Adrenal gland (tissue), 12 donors: ENCODE measurements around the gene NFATC2IP. TPM values are rescaled to one million over a fixed set of nuclear protein-coding genes. Genes with fewer than 3 reads are reported as not detected.

Source experiments
- DNase-seq, 7 donors: peaks; one replicate each; pipeline ENCODE4 v3.0.0-alpha.2; 2019 to 2020
- H3K27ac ChIP-seq, 5 donors: fragments of 200-600 bp; sonication (generic) in 4 of 5; 1 replicate in 3 of 5; 2 replicates in 2 of 5; pipeline versions ENCODE4 v1.5.1 to v1.8.0; 2016 to 2020; ENCODE audit warnings: mild to moderate bottlenecking in 1 of 5
- H3K27me3 ChIP-seq: fragments of 200-600 bp; 2 replicates; pipeline ENCODE4 v1.8.0; 2021
- H3K36me3 ChIP-seq, 2 donors: fragments of 200-600 bp; replicated peaks in 1 of 2; 1 replicate in 1 of 2; 2 replicates in 1 of 2; pipeline versions ENCODE4 v1.5.1 to v1.8.0; 2018 to 2022
- H3K4me1 ChIP-seq, 2 donors: fragments of 200-600 bp; replicated peaks in 1 of 2; 1 replicate in 1 of 2; 2 replicates in 1 of 2; pipeline versions ENCODE4 v1.5.1 to v1.8.0; 2018 to 2021
- H3K4me3 ChIP-seq, 4 donors: fragments of 200-600 bp; sonication (generic) in 3 of 4; one replicate each; pipeline ENCODE4 v1.5.1; 2016 to 2018
- H3K9me3 ChIP-seq, 3 donors: fragments of 200-600 bp; sonication (generic) in 1 of 3; replicated peaks in 1 of 3; 1 replicate in 2 of 3; 2 replicates in 1 of 3; pipeline versions ENCODE4 v1.5.1 to v1.8.0; 2016 to 2021
- POLR2A ChIP-seq, 2 donors: fragments of 450-650 bp; IDR thresholded peaks; one replicate each; pipeline ENCODE4 v1.6.1; 2017; ENCODE audit warnings: antibody characterized with exemption in 2 of 2, mild to moderate bottlenecking in 2 of 2, moderate library complexity in 1 of 2
- WGBS, 4 donors: extraction: QIAGEN DNeasy Blood & Tissue Kit in 2 of 4; methylation state at CpG; one replicate each; pipeline versions ENCODE4 v1.1.5 to v1.1.7; 2013 to 2017; 5-methylcytosine and 5-hydroxymethylcytosine counted together
- intact Hi-C, 2 donors: fragments of 100-400 bp; cut with DNase I; formaldehyde crosslinking; loops; one replicate each; pipeline versions ENCODE4 v1.14.1 to v1.15.0; 2022 to 2023
- polyA plus RNA-seq, 3 donors: library from polyadenylated mRNA; stranded (reverse); fragments of 200-250 nt in 2 of 3; fragments of 350-450 nt in 1 of 3; fragmentation: Illumina TruSeq in 1 of 3; extraction: RNeasy Lipid Tissue Mini Kit (QIAGEN cat#74804) in 1 of 3; gene quantifications; one replicate each; pipeline ENCODE4 v1.2.3, GENCODE V29; 2013 to 2014
- total RNA-seq, 9 donors: library from RNA; depleted of rRNA in 4 of 9; stranded (reverse); fragments of >200 nt in 4 of 9; fragments of 120-200 nt in 1 of 9; fragmentation: NEBNext Ultra II Directional in 1 of 9; extraction: Animal tissue kit (Norgen Biotek cat#: 25700) in 1 of 9; gene quantifications; one replicate each; pipeline versions ENCODE4 v1.1.0 to v1.2.4, GENCODE V29; 2013 to 2023
- TF ChIP-seq, protein P1 (sequence below), 6 experiments: fragments of 450-650 bp in 4 of 6; fragments of 200-600 bp in 2 of 6; sonication (generic) in 1 of 6; IDR thresholded peaks; 1 replicate in 5 of 6; 2 replicates in 1 of 6; pipeline versions ENCODE4 v1.5.1 to v1.8.0; 2016 to 2021; ENCODE audit warnings: antibody characterized with exemption in 6 of 6, mild to moderate bottlenecking in 2 of 6, moderate library complexity in 1 of 6
- donor health status: healthy with polysubstance abuse.
- donor health status: Bipolar disorder and iron deficiency.
- donor health status: DM: yes; HTN: yes; CAD: no.
- donor health status: DM: no; HTN: no; CAD: no.
- donor health status: DM: no; HTN: no; CAD: no.
- donor health status: DM: yes; HTN: yes; CAD: no.

The NFATC2IP gene
- total and polyA plus RNA-seq, 12 donors = 7.7 to 25.2 (median 17.1) TPM

DNA sequence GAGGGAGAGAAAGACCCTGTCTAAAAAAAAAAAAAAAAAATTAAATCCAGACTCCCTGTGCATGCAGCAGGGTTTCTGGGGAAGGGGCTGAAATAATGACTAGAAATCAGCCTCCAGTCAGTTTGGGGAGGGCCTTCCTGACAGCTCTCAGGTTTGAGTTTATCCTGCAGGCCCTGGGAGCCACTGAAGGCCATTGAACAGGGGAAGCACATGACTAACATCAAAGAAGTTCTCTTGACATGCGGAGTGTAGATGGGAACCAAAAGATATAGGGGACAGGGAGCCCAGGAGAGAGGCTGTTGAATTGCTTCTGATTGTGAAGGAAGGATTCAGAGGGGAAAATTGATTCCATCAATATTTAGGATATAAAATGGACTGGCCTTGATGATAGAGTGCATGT lies 22.9 kb upstream of the NFATC2IP start:
- Histone ChIP-seq H3K4me3 (no peak overlapping the region), H3K36me3 (no peaks in the 10 kb centered on the region), H3K27me3 (no peaks in the 10 kb centered on the region), H3K4me1 (peaks cover 11 to 20% of the 10 kb centered on the region in 2 donors), H3K27ac (no peak overlapping the region), H3K9me3 (no peaks in the 10 kb centered on the region)
- no peak for TF ChIP-seq POLR2A (IDR thresholded peaks at IDR 0.05)
- DNase-seq = no peak
- intact Hi-C loops = no loop called here
- WGBS, 4 donors = 44 to 79% (median 63%) methylated on average over 1 of the region's 1 CpG

DNA sequence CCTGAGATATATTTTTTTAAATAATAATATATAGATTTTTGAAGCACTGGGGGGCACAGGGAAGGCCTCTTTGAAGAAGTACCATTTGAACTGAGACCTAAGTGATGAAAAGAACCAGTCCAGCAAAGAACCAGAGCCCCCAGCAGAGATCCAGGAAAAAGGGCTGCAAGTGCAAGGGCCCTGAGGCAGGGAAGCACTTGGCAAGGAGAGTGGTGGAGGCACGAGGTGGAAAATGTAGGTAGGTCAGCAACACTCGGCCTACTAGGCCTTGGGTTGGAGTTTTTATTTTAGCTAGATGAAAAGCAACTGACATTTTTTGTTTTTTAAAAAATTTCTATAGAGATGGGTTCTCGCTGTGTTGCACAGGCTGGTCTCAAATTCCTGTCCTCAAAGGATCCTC lies 20.5 kb upstream of the NFATC2IP start:
- TF ChIP-seq POLR2A (IDR thresholded peaks at IDR 0.05) = no peak
- TF ChIP-seq, protein P1, sequence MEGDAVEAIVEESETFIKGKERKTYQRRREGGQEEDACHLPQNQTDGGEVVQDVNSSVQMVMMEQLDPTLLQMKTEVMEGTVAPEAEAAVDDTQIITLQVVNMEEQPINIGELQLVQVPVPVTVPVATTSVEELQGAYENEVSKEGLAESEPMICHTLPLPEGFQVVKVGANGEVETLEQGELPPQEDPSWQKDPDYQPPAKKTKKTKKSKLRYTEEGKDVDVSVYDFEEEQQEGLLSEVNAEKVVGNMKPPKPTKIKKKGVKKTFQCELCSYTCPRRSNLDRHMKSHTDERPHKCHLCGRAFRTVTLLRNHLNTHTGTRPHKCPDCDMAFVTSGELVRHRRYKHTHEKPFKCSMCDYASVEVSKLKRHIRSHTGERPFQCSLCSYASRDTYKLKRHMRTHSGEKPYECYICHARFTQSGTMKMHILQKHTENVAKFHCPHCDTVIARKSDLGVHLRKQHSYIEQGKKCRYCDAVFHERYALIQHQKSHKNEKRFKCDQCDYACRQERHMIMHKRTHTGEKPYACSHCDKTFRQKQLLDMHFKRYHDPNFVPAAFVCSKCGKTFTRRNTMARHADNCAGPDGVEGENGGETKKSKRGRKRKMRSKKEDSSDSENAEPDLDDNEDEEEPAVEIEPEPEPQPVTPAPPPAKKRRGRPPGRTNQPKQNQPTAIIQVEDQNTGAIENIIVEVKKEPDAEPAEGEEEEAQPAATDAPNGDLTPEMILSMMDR (IDR thresholded peaks at IDR 0.05) = no peak
- H3K27me3 ChIP-seq = no peaks in the 10 kb centered on the region
- H3K4me1 ChIP-seq = peaks cover 0 to 3% of the 10 kb centered on the region in 2 donors
- H3K9me3 ChIP-seq = no peaks in the 10 kb centered on the region
- 79 to 92% (median 85%) methylated on average over 3 of the region's 3 CpGs for WGBS, 4 donors
- H3K4me3 ChIP-seq = no peak overlapping the region
- DNase-seq = no peak
- no peak overlapping the region for H3K27ac ChIP-seq
- H3K36me3 ChIP-seq = no peaks in the 10 kb centered on the region
- intact Hi-C loops = loop anchor here in 1 of 2 donors (5.0 kb wide), 1 partner anchor 63 kb away; no protein-coding TSS in a partner anchor

DNA sequence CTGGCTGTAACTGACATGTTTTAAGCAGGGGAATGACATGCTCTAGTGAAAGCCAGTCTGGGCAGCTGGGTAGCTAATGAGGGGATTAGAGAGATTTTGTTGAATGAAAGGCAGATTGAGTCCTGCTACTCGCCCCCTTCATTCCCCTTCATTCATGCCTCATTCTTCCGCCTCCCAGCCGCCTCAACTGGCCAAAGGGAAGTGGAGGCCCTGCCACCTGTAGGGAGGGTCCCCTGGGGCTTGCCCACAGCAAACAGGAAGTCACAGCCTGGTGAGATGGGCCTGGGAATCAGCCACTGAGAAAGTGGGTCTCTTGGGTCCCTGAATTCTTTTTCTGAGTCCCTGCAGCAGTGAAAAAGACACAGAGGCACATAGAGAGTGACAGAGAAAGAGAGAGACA lies 20.1 kb upstream of the NFATC2IP start:
- TF ChIP-seq POLR2A (IDR thresholded peaks at IDR 0.05) = no peak
- TF ChIP-seq, protein P1 (IDR thresholded peaks at IDR 0.05) = no peak
- no peaks in the 10 kb centered on the region for H3K36me3 ChIP-seq
- WGBS, 4 donors = 60 to 85% (median 72%) methylated on average over 2 to 3 of the region's 3 CpGs
- DNase-seq = no peak
- no peak overlapping the region for H3K27ac ChIP-seq
- H3K4me3 ChIP-seq = no peak overlapping the region
- H3K4me1 ChIP-seq = peaks cover 0 to 3% of the 10 kb centered on the region in 2 donors
- H3K9me3 ChIP-seq = no peaks in the 10 kb centered on the region
- no peaks in the 10 kb centered on the region for H3K27me3 ChIP-seq
- intact Hi-C loops = loop anchor here in 1 of 2 donors (5.0 kb wide), 1 partner anchor 63 kb away; no protein-coding TSS in a partner anchor

DNA sequence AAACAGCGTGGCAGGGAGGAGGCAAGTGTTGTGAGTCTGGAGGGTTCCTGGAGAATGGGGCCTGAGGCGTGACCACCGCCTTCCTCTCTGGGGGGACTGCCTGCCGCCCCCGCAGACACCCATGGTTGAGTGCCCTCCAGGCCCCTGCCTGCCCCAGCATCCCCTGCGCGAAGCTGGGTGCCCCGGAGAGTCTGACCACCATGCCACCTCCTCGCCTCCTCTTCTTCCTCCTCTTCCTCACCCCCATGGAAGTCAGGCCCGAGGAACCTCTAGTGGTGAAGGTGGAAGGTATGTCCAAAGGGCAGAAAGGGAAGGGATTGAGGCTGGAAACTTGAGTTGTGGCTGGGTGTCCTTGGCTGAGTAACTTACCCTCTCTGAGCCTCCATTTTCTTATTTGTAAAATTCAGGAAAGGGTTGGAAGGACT lies 18.9 kb upstream of the NFATC2IP start, which contains the start of gene CD19:
Gene CD19, plus strand, starts transcription at position 171 of the 425 bp plus-strand sequence. Its CDS starts 30 bp downstream, at position 201.
- H3K36me3 ChIP-seq = no peaks in the 10 kb centered on the region
- no peak within 1 kb of the TSS for H3K4me3 ChIP-seq
- no peaks in the 10 kb centered on the region for H3K9me3 ChIP-seq
- H3K27ac ChIP-seq = no peak within 1 kb of the TSS
- 86 to 94% (median 89%) methylated on average over 10 of the region's 10 CpGs for WGBS, 4 donors
- TF ChIP-seq, protein P1 (IDR thresholded peaks at IDR 0.05) = no peak
- no peak for TF ChIP-seq POLR2A (IDR thresholded peaks at IDR 0.05)
- no peak for DNase-seq
- no peaks in the 10 kb centered on the region for H3K4me1 ChIP-seq
- intact Hi-C loops = loop anchor here in 1 of 2 donors (5.0 kb wide), 1 partner anchor 65 kb away; no protein-coding TSS in a partner anchor
- no peaks in the 10 kb centered on the region for H3K27me3 ChIP-seq
